ENCODE measurements around the gene IL37.
A peak's percentile ranks its signal among the peaks of the same experiment; 100 is the strongest.

IL37 gene

GRCh38 chr2:112942654-112943002 lies 31.7 kb downstream of the IL37 start:
- H3K27ac ChIP-seq (ENCODE audit: poor library complexity, severe bottlenecking): no peak overlapping the region
- peak; percentile 79 for ATAC-seq (ENCODE audit: low read depth)
- TF ChIP-seq CTCF (IDR thresholded peaks at IDR 0.05; ENCODE audit: poor library complexity, severe bottlenecking): no peak

GRCh38 chr2:112944971-112945370 lies 34.0 kb downstream of the IL37 start:
- no peak for TF ChIP-seq CTCF (IDR thresholded peaks at IDR 0.05; ENCODE audit: poor library complexity, severe bottlenecking)
- H3K4me1 ChIP-seq (ENCODE audit: insufficient read depth, poor library complexity, severe bottlenecking): peaks cover 2% of the 10 kb centered on the region
- no peak overlapping the region for H3K4me3 ChIP-seq (ENCODE audit: severe bottlenecking)
- H3K27ac ChIP-seq (ENCODE audit: poor library complexity, severe bottlenecking): no peak overlapping the region
- H3K9me3 ChIP-seq (ENCODE audit: severe bottlenecking): no peaks in the 10 kb centered on the region
- no peaks in the 10 kb centered on the region for H3K27me3 ChIP-seq (ENCODE audit: insufficient read depth, poor library complexity, severe bottlenecking)
- no peak for ATAC-seq (ENCODE audit: low read depth)
- H3K36me3 ChIP-seq (ENCODE audit: low read depth): no peaks in the 10 kb centered on the region
- DNase-seq (ENCODE audit: low spot score): no peak

More at GRCh38 chr2:112942654-112943002, 31.7 kb downstream of the IL37 start:
- Histone ChIP-seq H3K36me3 (ENCODE audit: low read depth) (no peaks in the 10 kb centered on the region), H3K9me3 (ENCODE audit: severe bottlenecking) (no peaks in the 10 kb centered on the region), H3K27me3 (ENCODE audit: insufficient read depth, poor library complexity, severe bottlenecking) (no peaks in the 10 kb centered on the region), H3K4me3 (ENCODE audit: severe bottlenecking) (no peak overlapping the region), H3K4me1 (ENCODE audit: insufficient read depth, poor library complexity, severe bottlenecking) (peaks cover 2% of the 10 kb centered on the region)
- no peak for DNase-seq (ENCODE audit: low spot score)

GRCh38 chr2:112946086-112946485 lies 35.1 kb downstream of the IL37 start:
- DNase-seq (ENCODE audit: low spot score): no peak
- ATAC-seq (ENCODE audit: low read depth): no peak
- Histone ChIP-seq H3K4me3 (ENCODE audit: severe bottlenecking) (no peak overlapping the region), H3K27me3 (ENCODE audit: insufficient read depth, poor library complexity, severe bottlenecking) (no peaks in the 10 kb centered on the region), H3K36me3 (ENCODE audit: low read depth) (no peaks in the 10 kb centered on the region), H3K27ac (ENCODE audit: poor library complexity, severe bottlenecking) (no peak overlapping the region), H3K4me1 (ENCODE audit: insufficient read depth, poor library complexity, severe bottlenecking) (peaks cover 2% of the 10 kb centered on the region), H3K9me3 (ENCODE audit: severe bottlenecking) (no peaks in the 10 kb centered on the region)
- no peak for TF ChIP-seq CTCF (IDR thresholded peaks at IDR 0.05; ENCODE audit: poor library complexity, severe bottlenecking)

- ATAC-seq (ENCODE audit: low read depth) (no peak), DNase-seq (ENCODE audit: low spot score) (no peak)
- TF ChIP-seq CTCF (IDR thresholded peaks at IDR 0.05; ENCODE audit: poor library complexity, severe bottlenecking): no peak
- H3K4me1 ChIP-seq (ENCODE audit: insufficient read depth, poor library complexity, severe bottlenecking): peaks cover 1% of the 10 kb centered on the region
- H3K27me3 ChIP-seq (ENCODE audit: insufficient read depth, poor library complexity, severe bottlenecking): no peaks in the 10 kb centered on the region
- H3K27ac ChIP-seq (ENCODE audit: poor library complexity, severe bottlenecking): no peak overlapping the region
- H3K36me3 ChIP-seq (ENCODE audit: low read depth): no peaks in the 10 kb centered on the region
- no peaks in the 10 kb centered on the region for H3K9me3 ChIP-seq (ENCODE audit: severe bottlenecking)
- no peak overlapping the region for H3K4me3 ChIP-seq (ENCODE audit: severe bottlenecking)
Observed at GRCh38 chr2:112947374-112947773, 36.4 kb downstream of the IL37 start.

- Histone ChIP-seq H3K9me3 (ENCODE audit: severe bottlenecking) (no peaks in the 10 kb centered on the region), H3K36me3 (ENCODE audit: low read depth) (no peaks in the 10 kb centered on the region), H3K27ac (ENCODE audit: poor library complexity, severe bottlenecking) (no peak overlapping the region), H3K4me1 (ENCODE audit: insufficient read depth, poor library complexity, severe bottlenecking) (no peaks in the 10 kb centered on the region), H3K4me3 (ENCODE audit: severe bottlenecking) (no peak overlapping the region), H3K27me3 (ENCODE audit: insufficient read depth, poor library complexity, severe bottlenecking) (no peaks in the 10 kb centered on the region)
- no peak for ATAC-seq (ENCODE audit: low read depth)
- DNase-seq (ENCODE audit: low spot score): no peak
- no peak for TF ChIP-seq CTCF (IDR thresholded peaks at IDR 0.05; ENCODE audit: poor library complexity, severe bottlenecking)
Observed at GRCh38 chr2:112949456-112949855, 38.5 kb downstream of the IL37 start.

Measured in RWPE2 (cell line).